Measurements from ENCODE around the gene CDK2AP2.
A peak's percentile ranks its signal among the peaks of the same experiment; 100 is the strongest.
"Not testable (repeated sequence)": the region's sequence is repeated elsewhere in the genome, so short reads cannot be mapped to it uniquely, and the experiment has no call there.

Gene CDK2AP2

DNA sequence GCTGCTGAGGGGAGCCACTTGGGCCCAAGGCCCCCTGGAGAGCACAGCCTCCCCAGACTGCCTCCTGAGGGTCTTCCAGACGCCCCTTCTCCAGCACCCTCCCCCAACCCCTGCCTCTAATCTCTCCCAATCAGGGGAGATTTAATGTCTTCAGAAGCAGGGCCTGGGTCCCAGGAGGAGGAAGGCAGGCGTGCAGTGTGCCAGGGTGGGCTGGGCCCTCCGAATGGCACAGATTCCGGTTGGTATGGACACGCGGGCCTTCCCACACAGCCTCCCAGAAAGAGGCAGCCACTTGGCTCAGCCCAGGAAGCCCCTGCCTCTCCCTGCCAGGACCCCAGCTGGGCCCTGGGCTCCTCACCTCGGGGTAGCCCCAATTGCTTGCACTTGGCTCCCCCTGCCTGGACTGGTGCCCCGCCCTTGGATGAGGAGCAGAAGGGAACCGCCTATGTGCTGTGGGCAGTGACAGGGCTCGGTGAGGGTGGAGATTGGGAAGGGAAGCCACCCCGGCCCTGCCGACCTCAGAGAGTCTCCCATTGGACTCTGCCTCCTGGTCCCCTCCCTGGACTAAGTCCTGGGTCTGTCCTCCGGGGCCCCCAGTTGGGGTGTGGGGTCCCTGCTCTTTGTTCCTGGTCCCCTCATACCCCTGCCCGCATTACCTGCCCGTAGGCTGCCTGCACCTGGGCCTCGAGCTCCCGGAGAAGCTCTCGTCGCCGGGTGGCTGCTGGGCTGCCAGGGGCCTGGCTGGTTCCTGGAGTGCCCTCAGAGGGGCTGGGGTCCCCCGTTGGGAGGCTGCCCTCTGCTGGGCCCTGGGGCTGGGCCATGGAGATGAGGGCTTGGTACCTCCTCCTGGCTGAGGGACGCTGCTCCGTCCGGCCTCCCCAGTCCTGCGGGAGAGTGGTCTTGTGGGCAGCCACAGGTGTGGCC lies 15.9 kb upstream of the CDK2AP2 start:
- no peak for DNase-seq

DNA sequence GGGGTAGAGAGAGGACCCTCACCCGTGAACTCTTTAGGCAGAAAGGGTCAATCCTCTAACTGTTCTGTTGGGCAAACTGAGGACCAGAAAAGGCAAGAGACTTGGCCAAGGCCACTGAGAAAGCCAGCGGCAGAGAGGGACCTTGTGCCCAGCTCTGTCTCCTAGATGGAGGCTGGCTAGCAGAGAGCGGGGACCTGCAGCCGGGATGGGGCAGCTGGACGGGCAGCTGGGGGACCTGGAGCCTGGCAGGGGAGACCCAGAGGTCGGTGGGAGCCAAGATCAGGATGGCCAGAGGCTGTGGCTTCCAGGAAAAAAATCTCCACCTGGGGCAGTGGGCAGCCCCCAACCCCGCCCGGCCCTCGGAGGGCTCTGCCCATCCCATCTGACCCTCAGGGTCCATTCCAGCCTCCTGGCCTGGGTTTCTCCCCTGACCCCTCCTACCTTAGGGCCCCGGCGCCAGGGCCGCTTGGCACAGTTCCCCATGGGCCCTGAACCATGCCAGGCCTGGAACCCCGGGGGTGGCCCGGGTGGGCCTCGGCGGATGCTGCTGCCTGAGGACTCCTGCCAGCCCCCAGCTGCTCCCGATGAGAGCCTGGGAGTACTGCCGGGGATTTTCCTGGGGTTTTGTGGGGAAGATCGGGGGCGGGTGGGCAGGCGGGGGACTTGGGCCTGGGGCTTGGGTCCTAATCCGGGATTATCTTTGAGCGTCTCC lies 15.0 kb upstream of the CDK2AP2 start, which contains the start of gene CABP2:
CABP2 (minus strand) TSS at position 603 of the 712 bp plus-strand sequence; CDS start at position 483, 120 bp downstream.
- DNase-seq = no peak

DNA sequence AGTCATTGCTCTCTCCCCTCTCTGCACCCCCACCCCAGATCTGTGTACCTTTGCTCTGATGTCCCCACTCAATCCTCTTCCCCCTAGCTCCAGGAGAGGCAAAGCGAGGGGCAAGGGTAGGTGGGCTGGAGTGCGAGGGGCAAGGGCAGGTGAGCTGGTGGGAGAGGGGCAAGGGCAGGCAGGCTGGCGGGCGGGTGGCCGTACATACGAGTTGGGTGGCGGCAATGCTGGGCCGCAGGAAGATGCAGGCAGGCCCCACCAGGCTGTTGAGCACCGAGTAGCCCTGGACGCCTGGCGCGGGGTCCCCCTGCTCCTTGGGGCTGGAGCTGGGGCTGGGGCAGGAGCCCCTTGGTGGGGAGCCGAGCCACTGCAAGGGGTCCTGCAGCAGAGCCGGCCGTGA lies 14.4 kb upstream of the CDK2AP2 start:
- no peak for DNase-seq

DNA sequence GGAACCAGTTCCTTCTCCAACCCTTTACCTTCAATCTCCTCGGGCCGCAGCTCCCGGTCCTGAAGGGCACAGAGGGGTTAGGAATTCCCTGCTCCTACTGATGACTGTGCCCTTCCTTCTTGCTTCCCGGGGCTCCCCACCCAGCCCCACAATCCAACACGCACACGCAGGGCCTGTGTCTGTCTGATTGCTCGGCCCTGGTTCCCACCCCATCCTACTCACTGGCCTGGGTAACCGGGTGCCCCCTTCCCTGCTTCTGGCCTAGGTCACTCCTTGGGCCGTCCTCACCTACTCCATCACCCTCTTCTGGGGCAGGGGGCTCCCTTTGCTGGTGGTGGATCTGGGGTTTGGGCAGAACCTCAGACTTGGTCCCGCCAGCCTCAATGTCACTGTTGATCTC lies 14.0 kb upstream of the CDK2AP2 start:
- DNase-seq = no peak

DNA sequence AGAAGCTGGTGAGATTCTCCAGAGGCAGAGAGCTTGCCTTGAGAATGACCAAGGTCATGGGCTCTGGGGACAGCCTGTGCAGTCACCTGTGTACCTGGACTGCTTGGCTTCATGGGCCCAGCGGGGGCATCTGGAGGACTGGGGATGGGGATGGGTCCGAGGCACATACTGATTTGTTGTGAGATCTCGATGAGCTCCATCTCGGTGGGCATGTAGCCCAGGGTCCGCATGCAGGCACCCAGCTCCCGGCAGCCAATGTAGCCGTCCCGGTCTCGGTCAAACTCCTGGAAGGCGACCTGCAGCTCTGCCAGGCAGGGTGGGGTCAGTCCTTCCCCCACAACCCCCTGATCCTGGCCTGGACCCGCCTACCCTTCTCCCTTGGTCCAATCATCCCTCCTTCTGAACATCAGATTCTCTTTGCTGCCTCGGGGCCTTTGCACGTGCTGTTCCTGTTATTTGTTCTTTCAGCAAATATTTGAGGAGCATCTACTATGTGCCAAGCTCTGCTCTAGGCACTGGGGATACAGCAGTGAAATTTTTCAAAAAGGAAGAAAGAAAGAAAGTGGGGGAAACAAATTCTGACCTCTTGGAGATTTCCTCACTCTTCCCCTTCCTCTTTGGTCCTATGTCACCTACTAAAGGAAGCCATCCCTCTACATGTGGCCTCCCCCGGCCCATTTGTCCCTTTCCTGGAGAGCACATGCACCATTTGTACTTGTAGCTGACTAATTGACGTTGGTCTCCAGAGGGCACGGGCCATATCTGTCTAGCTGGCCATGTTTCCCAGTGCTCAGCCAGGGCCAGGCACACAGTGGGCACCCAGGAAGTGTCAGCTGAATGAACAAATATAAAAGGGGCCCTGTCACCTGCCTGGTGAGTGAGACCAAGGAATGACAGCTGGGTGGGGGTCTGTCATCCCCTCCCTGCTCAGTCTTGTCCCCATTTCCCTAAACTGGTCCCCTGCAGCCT lies 13.2 kb upstream of the CDK2AP2 start:
- no peak for DNase-seq

DNA sequence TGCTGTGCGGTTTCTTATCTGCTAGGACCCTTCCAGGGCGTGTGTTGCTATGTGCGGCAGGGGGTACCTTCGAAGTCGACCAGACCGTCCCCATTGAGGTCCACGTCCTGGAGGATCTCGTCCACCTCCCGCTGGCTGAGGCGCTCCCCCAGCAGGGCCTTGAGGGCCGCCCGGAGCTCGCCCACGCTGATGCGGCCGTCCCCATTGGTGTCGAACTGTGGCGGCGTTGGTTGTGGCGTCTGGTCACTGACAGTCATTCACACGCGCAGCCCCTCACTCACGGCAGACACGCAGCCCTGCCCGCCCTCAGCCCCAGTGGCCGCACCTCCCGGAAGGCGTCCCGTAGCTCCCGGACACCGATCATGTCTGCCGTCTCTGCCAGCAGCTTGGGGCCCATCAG lies 11.8 kb upstream of the CDK2AP2 start:
- DNase-seq = no peak

DNA sequence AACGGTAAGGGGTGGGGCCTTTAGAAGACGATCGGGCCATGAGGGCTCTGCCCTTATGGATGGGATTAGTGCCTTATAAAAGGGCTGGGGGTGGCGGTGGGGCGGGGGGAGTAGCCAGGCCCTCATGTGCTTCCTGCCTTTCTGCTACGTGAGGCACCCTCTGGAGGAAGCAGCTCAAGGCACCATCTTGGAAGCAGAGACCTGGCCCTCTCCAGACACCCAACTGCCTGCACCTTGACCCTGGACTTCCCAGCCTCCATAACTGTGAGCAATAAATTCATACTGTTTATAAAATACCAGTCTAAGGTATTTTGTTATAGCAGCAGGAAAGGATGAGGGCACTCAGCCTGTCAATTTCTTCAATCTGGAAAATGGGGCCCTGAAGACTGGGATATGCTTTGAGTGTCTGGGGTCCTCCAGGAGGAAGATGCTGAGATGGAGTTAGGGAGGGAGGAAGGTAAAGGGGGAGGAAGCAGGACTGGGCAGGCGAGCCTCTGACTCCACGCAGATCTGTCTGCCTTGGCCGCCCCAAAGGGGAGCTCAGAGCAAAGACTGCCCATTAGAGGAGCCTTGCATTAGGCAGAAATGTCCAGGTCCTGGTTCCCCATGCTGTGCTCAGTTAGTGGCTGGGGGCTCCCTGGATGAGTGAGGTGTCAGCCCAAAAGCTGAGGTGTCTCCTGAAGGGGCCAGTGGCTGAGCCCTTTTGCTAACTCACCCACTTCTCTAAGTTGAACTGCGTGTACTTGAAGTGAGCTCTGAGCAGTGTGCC lies 10.0 kb upstream of the CDK2AP2 start:
- DNase-seq = no peak

DNA sequence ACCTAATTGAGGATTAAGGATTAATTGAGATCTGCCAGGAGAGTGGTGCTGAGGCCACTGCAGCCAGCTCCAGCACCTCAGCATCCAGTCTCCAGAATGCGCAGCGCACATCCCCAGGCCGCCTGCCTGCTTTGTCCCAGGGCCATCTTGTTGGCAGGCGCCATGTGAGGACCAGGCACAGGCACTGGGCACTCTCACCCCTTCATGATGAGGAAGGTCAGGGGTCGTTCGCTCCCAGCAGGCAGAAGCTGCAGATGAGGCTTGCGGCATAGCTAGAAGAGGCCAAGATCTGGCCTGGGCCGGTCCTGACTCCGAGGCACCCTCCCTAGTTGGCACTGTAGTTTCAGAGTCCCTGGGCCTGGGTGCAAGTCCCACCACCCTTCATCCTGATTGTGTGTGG lies 8.8 kb upstream of the CDK2AP2 start:
- no peak for DNase-seq

DNA sequence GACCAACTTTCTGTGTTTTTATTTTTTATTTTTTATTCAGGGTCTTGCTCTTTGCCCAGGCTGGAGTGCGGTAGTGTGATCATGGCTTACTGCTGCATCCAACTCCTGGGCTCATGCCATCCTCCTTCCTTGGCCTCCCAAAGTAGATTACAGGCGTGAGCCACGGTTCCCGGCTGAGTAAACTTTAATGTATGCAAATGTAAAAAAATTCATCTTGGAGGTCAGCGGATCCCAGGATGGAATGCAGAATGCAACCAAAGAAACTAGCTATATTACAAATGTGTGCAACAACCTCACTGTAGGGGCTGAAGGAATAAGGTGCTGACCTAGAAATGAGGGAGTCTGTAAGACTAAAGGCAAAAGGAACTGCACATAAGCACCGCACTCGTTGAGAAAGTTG lies 6.2 kb upstream of the CDK2AP2 start:
- DNase-seq = no peak

DNA sequence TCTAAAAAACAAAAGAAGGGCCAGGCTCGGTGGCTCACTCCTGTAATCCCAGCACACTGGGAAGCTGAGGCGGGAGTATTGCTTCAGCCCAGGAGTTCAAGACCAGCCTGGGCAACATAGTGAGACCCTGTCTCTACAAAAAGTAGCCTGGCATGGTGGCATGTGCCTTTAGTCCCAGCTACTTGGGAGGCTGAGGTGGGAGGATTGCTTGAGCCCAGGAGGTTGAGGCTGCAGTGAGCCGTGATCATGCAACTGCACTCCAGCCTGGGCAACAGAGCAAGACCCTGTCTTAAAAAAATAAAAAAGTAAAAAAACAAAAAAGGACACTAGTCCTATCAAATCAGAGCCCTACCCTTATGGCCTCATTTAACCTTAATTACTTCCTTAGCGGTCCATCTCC lies 3.6 kb upstream of the CDK2AP2 start:
- not testable (repeated sequence) for DNase-seq

DNA sequence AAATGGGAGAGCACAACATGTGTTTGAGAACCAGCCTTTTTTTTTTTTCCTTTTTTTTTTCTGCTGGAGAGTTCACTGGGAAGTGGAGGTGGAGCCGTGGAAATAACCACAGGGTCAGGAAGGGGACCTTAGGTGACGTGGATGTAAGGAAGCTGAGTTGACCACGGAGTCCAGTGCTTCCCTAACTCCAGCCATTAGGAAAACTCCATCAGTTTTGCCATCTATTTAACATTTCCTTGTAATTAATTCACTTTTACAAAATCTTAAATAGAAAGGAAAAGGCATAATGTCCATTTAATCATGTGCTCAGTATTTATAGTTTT lies 2.0 kb upstream of the CDK2AP2 start:
- no peak for DNase-seq

DNA sequence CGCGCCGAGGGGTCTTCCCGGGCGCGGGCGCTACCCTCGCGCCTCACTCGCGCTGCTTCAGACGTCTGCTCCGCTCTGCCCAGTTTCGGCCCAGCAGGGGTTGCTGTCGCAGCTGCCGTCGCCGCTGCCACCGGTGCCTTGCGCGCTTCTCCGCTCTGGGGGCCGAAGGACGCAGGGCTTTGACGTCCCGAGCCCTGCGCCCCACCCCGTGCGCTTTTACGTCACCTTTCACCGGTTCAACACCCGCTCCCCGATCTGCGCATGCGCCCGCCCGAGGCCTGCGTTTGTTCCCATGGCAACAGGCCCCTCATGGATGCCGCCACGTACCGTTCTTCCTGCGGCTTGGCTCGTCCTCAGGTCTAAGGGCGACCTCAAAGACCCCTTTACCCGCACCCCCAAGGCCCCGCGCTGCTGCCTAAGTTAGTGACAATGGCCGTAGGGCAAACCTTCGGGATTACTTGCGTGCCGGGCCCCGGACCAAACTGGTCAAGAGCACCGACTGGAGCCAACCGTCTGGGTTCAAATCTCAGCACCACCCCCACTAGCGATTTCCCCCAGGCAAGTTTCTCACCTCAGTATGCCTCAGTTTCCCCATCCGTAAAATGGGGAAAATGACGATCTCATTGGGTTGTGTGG lies 642 bp upstream of the CDK2AP2 start:
- DNase-seq = peak; percentile 91

DNA sequence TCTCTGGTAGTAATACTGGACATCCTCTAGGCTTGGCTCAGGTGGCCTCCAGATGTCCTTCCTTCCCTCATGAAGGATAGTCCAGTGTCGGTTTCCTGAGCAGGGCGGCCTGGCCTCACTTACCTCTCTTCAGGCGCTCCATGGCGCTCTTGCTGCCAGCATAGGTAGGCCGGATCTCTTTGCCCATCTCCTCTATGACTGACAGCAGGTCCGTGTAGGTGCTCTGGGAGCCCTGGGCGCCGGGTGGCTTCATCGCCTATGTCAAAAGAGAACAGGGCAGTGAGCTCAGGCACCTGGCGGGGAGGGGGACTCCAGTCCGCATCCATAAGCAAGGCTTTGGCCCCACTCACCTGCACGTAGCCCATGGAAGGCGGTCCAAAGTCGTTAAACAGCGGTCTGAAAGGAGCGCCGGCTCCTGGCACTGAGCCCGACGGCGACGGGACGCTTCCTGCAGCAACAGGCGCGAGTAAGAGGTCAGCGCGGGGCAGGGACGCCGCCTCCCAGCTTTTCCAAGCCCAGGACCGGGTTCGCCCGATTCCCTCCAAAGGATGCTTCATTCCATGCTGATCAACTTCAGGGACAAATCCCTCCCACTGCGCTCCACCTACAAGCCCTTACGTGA lies 609 bp downstream of the CDK2AP2 start:
- no peak for DNase-seq

DNA sequence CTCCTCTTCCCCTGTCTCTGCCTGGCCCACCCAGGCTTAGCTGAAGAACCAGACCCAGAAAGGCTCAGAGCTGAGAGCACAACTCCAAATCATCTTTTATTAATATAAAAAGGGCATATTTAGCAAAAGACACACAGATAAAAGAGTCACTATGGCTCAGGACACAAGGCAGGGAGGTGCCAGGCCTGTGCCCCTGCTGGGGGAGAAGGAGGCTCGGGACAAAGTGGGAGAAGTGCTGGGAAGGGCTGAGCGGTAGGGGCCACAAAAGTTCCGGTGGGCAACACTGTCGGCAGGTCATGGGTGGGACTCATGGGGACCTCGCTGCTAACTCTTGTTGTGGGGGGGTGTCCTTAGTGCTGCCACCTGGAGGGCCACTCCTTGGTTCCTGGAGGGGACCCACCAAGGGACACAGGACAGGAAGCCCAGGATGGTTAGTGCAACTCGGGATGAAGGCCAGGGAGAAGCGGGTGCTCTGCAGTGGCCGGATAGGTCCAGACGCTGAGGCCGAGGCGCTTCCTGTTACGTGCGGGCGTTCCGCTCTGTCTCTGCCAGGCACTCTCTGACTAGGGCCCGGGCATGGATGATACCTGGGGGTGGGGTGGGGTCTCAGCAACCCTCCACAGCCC lies 1.4 kb downstream of the CDK2AP2 start:
- no peak for DNase-seq

DNA sequence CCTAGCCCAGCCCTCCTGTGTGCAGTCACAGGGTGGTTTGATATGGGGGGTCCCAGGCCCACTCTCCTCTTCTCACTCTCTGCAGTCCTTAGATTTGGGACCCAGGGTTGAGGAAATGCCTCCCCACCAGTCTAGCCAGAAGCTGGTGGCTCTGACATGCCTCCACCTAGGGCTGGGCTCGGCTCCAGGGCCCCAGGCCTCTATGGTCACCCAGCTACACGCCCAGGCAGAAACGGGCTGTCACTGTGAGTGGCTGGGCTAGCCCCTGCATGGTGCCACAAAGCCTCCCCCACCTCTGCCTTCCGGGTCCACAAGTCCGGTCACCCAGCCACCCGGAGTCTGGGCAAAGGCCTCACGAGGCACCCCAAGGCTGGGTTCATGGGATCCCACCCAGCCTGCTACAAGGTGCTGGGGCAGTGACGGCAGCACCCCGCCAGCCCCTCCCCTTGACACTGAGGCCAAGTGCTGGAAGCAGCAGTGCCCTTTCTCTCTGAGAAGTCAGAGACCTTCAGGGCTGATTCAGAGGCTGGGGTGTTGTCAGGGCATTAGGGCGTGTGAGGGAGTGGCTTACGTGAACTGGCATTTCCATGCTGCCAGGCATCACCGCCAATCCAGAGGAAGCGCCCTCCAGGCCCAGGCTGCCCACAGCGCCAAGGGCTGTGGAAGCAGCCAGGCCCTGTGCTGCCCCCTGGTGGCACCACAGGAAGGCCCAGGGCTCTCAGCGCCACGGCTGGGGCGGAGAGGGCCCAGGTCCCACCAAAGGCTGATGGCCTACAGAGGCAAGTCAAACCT lies 2.2 kb downstream of the CDK2AP2 start:
- peak; percentile 92 for DNase-seq

DNA sequence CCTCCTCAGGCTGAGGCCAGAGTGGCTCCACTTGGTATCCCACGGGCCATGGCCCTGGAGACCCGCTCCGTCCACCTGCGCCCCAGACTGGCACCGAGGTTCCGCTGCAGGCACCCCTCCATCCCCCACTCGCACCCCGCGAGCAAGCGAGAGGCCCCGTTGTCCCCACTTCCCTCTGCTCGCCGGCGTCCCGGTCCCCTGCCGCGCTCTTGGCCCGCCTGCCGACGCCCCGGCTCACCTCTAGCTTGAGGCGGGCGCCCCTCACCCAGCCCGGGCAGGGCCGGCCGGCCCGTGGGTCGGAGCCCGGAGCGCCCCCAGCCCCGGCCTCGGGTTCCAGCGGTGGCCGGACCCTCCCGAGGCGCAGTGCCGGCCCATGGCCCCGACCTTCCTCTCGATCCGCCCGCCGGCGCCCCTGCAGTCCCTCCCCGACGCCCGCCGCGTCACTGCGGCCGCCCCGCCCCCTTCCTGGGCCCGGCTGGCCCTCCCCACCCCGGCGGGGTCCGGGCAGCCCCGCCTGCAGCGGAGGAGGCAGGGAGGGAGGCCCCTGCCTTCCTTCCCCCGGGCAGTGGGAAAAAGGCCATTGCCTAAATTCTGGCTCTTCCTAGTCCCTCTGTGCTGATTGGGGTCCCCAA lies 2.9 kb downstream of the CDK2AP2 start, which contains the start of gene PITPNM1:
PITPNM1 (minus strand) TSS at position 414 of the 632 bp plus-strand sequence. CDS start 1,183 bp downstream, outside the sequence.
- peak; percentile 18 for DNase-seq

DNA sequence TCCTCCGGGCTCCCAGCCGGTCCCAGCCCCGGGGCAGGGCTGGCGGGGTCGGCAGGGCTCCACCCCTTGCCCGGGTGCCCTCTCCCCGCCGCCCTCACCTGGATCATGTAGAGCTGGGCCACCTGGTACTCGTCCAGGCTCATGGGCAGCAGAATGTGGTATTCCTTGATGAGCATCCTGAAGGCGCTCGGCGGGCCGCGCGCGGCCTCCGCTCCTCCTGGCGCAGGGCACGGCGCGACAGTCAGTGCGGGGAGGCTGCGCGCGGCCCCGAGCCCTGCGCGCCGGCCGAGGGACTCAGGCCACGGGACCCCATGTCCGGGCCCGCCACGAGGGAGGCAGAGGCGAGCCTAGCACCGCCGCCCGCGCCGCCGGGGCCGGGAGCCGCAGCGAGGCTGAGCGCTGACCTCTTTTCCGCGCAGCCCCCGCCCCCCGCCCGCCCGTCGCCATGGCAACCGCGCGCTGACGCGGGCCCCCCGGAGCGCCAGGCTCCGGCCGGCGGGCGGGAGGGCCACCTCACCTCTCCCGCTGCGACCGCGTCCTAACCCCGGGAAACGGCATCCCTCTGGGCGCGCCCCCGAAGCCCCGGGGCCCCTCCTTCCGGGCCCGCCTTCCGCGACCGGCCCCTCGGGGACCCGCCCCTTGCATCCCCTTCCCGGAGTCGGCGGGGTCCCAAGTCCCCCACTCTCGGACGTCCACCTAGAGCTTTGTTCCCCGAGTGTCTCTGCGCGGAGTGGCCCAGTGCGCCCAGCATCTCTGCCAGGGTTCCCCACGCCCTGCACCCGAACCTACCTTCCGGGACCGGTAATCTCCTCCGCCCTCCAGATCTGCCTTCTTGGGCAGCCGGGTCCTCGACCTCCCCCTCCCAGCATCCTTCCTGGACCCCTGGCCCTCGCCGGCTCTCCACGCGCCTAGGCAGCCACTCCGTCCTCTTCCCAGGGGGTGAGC lies 3.7 kb downstream of the CDK2AP2 start:
- no peak for DNase-seq

All from GDM1 (cell line).